ENCODE results near the gene GPANK1. TPM values are rescaled to one million over a fixed set of nuclear protein-coding genes. Genes with fewer than 3 reads are reported as not detected.

Gene GPANK1
- total RNA-seq, 1 experiment from 2014 or later = 18.3 TPM

GRCh38 chr6:31617010-31617409 lies 47.8 kb downstream of the GPANK1 start:
- BruUV-seq (replicated peaks) = no TSS peak
- no peak overlapping the region for H3K27ac ChIP-seq (ENCODE audit: low read length)
- DNase-seq (ENCODE audit: low read depth, low spot score) = no peak
- ChIA-PET CTCF (no interaction called here), POLR2A (interaction anchor here (0.6 kb wide), 2 partner anchors 29 to 59 kb away, joined by 6 to 10 read pairs; no protein-coding TSS in a partner anchor)
- peaks cover 7% of the 10 kb centered on the region; the same call in 1 of the 2 replicates for H3K36me3 ChIP-seq (ENCODE audit: control insufficient read depth, insufficient read depth, low read length)
- TF ChIP-seq CTCF (IDR thresholded peaks at IDR 0.05) = no peak
- TF ChIP-seq REST (IDR thresholded peaks at IDR 0.05; ENCODE audit: insufficient read depth in 1 of 2, low read depth in 2 of 2, low read length in 1 of 2) = no peak
- no peaks in the 10 kb centered on the region for H3K9me3 ChIP-seq (ENCODE audit: control insufficient read depth, insufficient read depth, low read depth, low read length)
- no peak overlapping the region for H3K4me3 ChIP-seq (ENCODE audit: low read depth in 2 of 2, low read length in 2 of 2)
- peaks cover 4% of the 10 kb centered on the region for H3K4me1 ChIP-seq (ENCODE audit: control insufficient read depth, insufficient read depth, low read length)
- no peak for ATAC-seq
- in situ Hi-C loops (cut with HindIII; ENCODE audit: low pct_unique_long_range_greater_than_20kb, low sequenced_read_pairs) (no loop called here), intact Hi-C loops (cut with micrococcal nuclease; ENCODE audit: unreplicated experiment) (no loop called here)
- H3K27me3 ChIP-seq (ENCODE audit: control insufficient read depth, insufficient read depth, low read length) = no peaks in the 10 kb centered on the region

GRCh38 chr6:31615748-31616147 lies 49.0 kb downstream of the GPANK1 start:
- 0 out of 2 replicates have a peak, but pooled peaks cover 3% of the 10 kb centered on the region for H3K4me1 ChIP-seq (ENCODE audit: control insufficient read depth, insufficient read depth, low read length)
- no peak overlapping the region for H3K4me3 ChIP-seq (ENCODE audit: low read depth in 2 of 2, low read length in 2 of 2)
- H3K27me3 ChIP-seq (ENCODE audit: control insufficient read depth, insufficient read depth, low read length) = no peaks in the 10 kb centered on the region
- BruUV-seq (replicated peaks) = no TSS peak
- in situ Hi-C loops (cut with HindIII; ENCODE audit: low pct_unique_long_range_greater_than_20kb, low sequenced_read_pairs) (no loop called here), intact Hi-C loops (cut with micrococcal nuclease; ENCODE audit: unreplicated experiment) (no loop called here)
- CTCF ChIA-PET = no interaction called here
- TF ChIP-seq POLR2AphosphoS5 (IDR thresholded peaks at IDR 0.05; ENCODE audit: low read depth, low read length) (no peak), CTCF (IDR thresholded peaks at IDR 0.05) (no peak), REST (IDR thresholded peaks at IDR 0.05; ENCODE audit: insufficient read depth in 1 of 2, low read depth in 2 of 2, low read length in 1 of 2) (no peak), SIN3A (IDR thresholded peaks at IDR 0.05; ENCODE audit: borderline replicate concordance, insufficient read depth, low read depth, low read length) (no peak), TCF7L2 (IDR thresholded peaks at IDR 0.05; ENCODE audit: low read depth, low read length) (no peak)
- ATAC-seq (no peak), DNase-seq (ENCODE audit: low read depth, low spot score) (no peak)
- H3K9me3 ChIP-seq (ENCODE audit: control insufficient read depth, insufficient read depth, low read depth, low read length) = no peaks in the 10 kb centered on the region
- no peaks in the 10 kb centered on the region for H3K36me3 ChIP-seq (ENCODE audit: control insufficient read depth, insufficient read depth, low read length)
- POLR2A ChIA-PET = no interaction called here
- H3K27ac ChIP-seq (ENCODE audit: low read length) = no peak overlapping the region
